Thyroid gland (tissue), 4 donors: ENCODE measurements around the gene CCND2.

Experiments used
- POLR2A ChIP-seq, 2 donors: fragments of 450-650 bp; IDR thresholded peaks; one replicate each; pipeline ENCODE4 v1.6.1; 2017; ENCODE audit warnings: antibody characterized with exemption in 2 of 2, mild to moderate bottlenecking in 2 of 2, moderate library complexity in 1 of 2
- TF ChIP-seq, protein P1 (sequence below), 6 experiments: fragments of 200-600 bp in 3 of 6; fragments of 450-650 bp in 3 of 6; sonication (generic) in 3 of 6; IDR thresholded peaks; one replicate each; pipeline ENCODE4 v1.5.1; 2016 to 2019; ENCODE audit warnings: antibody characterized with exemption in 6 of 6, mild to moderate bottlenecking in 2 of 6, inconsistent platforms in 1 of 6, moderate library complexity in 1 of 6

DNA sequence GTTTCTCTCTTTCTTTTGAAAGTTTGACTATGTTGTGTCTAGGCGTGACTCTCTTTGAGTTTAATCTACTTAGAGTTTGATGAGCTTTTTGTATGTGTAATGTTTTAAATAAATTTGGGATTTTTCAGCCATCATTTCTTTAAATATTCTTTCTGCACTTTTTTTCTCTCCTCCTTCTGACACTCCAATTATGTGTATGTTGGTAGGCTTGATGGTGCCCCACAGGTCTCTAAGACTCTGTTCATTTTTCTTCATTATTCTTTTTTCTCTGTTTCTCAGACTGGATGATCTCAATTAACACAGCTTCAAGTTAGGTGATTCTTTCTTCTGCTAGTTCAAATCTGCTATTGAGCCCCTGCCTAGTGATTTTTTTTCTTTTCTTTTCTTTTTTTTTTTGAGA is 14.5 kb upstream of the CCND2 start:
- TF ChIP-seq POLR2A (IDR thresholded peaks at IDR 0.05) = no peak
- TF ChIP-seq, protein P1, sequence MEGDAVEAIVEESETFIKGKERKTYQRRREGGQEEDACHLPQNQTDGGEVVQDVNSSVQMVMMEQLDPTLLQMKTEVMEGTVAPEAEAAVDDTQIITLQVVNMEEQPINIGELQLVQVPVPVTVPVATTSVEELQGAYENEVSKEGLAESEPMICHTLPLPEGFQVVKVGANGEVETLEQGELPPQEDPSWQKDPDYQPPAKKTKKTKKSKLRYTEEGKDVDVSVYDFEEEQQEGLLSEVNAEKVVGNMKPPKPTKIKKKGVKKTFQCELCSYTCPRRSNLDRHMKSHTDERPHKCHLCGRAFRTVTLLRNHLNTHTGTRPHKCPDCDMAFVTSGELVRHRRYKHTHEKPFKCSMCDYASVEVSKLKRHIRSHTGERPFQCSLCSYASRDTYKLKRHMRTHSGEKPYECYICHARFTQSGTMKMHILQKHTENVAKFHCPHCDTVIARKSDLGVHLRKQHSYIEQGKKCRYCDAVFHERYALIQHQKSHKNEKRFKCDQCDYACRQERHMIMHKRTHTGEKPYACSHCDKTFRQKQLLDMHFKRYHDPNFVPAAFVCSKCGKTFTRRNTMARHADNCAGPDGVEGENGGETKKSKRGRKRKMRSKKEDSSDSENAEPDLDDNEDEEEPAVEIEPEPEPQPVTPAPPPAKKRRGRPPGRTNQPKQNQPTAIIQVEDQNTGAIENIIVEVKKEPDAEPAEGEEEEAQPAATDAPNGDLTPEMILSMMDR (IDR thresholded peaks at IDR 0.05) = no peak
